ENCODE results near the gene PLS1. TPM values are rescaled to one million over a fixed set of nuclear protein-coding genes. Genes with fewer than 3 reads are reported as not detected.

Gene PLS1
- total RNA-seq, 1 experiment from 2014 or later, result 38.8 TPM

DNA sequence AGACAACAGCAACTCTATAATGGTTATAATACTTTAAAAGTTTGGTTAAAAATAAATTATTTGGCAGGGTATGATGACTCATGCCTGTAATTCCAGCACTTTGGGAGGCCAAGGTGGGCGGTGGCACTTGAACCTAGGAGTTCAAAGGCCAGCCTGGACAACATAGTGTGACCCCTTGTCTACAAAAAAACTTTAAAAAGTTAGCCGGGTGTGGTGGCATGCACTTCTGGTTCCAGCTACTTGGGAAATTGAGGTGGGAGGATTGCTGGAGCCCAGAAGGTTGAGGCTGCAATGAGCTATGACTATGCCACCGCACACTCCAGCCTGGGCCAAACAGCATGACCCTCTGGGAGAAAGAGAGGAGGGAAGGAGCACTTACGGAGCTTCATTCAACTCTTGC, 119.9 kb downstream of the PLS1 start:
- Histone ChIP-seq H4K20me1 (ENCODE audit: insufficient read depth) (no peaks in the 10 kb centered on the region), H3K9me2 (ENCODE audit: insufficient read depth) (no peaks in the 10 kb centered on the region), H3K9me3 (ENCODE audit: control insufficient read depth in 1 of 2, insufficient read depth in 1 of 2, low read depth in 1 of 2, low read length in 2 of 2) (no peaks in the 10 kb centered on the region), H2AFZ (ENCODE audit: low read depth, low read length, poor library complexity, severe bottlenecking) (no peak overlapping the region), H3K36me3 (ENCODE audit: control insufficient read depth in 1 of 2, insufficient read depth in 2 of 2, low read length in 2 of 2) (no peaks in the 10 kb centered on the region), H3K9ac (ENCODE audit: low read length) (no peak overlapping the region), H3K4me1 (ENCODE audit: control insufficient read depth in 1 of 2, insufficient read depth in 2 of 2, low read length in 2 of 2) (peaks cover 0 to 6% of the 10 kb centered on the region in 2 experiments; a peak in 1 of 4 replicates), H3K27ac (ENCODE audit: low read depth, low read length) (no peak overlapping the region), H3K79me2 (ENCODE audit: insufficient read depth, low read length) (no peaks in the 10 kb centered on the region), H3K4me2 (ENCODE audit: low read length) (no peak overlapping the region), H3K4me3 (replicated peaks in 1 of 2; ENCODE audit: low read depth in 1 of 2, low read length in 2 of 2) (no peak overlapping the region), H3K27me3 (ENCODE audit: insufficient read depth, low read length) (no peaks in the 10 kb centered on the region)
- DNase-seq (ENCODE audit: low read depth, low spot score) (no peak), ATAC-seq (no peak)
- intact Hi-C loops (cut with micrococcal nuclease), result no loop called here
- POLR2A ChIA-PET, result no interaction called here
- CTCF ChIA-PET, result interaction anchor here (0.7 kb wide), 1 partner anchor 36 kb away, joined by 4 read pairs; no protein-coding TSS in a partner anchor
- no TSS peak for BruUV-seq (replicated peaks)
- RAD21 ChIA-PET (ENCODE audit: low non-redundant PET in 1 of 2, low total read pairs in 2 of 2, uncharacterized antibody in 2 of 2, unreplicated experiment in 2 of 2), result no interaction called here
- TF ChIP-seq, protein P1, sequence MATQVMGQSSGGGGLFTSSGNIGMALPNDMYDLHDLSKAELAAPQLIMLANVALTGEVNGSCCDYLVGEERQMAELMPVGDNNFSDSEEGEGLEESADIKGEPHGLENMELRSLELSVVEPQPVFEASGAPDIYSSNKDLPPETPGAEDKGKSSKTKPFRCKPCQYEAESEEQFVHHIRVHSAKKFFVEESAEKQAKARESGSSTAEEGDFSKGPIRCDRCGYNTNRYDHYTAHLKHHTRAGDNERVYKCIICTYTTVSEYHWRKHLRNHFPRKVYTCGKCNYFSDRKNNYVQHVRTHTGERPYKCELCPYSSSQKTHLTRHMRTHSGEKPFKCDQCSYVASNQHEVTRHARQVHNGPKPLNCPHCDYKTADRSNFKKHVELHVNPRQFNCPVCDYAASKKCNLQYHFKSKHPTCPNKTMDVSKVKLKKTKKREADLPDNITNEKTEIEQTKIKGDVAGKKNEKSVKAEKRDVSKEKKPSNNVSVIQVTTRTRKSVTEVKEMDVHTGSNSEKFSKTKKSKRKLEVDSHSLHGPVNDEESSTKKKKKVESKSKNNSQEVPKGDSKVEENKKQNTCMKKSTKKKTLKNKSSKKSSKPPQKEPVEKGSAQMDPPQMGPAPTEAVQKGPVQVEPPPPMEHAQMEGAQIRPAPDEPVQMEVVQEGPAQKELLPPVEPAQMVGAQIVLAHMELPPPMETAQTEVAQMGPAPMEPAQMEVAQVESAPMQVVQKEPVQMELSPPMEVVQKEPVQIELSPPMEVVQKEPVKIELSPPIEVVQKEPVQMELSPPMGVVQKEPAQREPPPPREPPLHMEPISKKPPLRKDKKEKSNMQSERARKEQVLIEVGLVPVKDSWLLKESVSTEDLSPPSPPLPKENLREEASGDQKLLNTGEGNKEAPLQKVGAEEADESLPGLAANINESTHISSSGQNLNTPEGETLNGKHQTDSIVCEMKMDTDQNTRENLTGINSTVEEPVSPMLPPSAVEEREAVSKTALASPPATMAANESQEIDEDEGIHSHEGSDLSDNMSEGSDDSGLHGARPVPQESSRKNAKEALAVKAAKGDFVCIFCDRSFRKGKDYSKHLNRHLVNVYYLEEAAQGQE (IDR thresholded peaks at IDR 0.05; ENCODE audit: low read depth), result no peak
- TF ChIP-seq EGR1 (IDR thresholded peaks at IDR 0.05; ENCODE audit: low read depth), result no peak

DNA sequence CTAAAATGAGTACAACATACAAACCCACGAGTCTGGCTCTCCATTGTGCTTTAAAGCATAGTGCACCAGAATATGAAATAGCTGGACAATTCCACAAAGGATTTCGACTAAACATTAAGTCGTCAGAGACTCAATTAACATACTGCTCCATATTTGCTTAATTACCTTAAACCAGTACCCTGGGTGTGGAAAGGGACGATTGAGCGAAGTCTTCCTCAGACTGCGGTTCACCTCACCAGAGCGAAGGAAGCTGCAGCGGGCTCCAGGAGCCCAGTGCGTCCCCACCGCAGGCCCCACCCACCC, 127.4 kb downstream of the PLS1 start:
- ChIA-PET RAD21 (ENCODE audit: low non-redundant PET in 1 of 2, low total read pairs in 2 of 2, uncharacterized antibody in 2 of 2, unreplicated experiment in 2 of 2) (no interaction called here), CTCF (no interaction called here), POLR2A (interaction anchor here (0.6 to 0.9 kb wide), 4 partner anchors 9 to 78 kb away, joined by 3 to 6 read pairs (median 4); no protein-coding TSS in a partner anchor)
- no peak for DNase-seq (ENCODE audit: low read depth, low spot score)
- peak overlapping the region; percentile 52 to 78 for H3K4me3 ChIP-seq (replicated peaks in 1 of 2; ENCODE audit: low read depth in 1 of 2, low read length in 2 of 2)
- no peaks in the 10 kb centered on the region for H4K20me1 ChIP-seq (ENCODE audit: insufficient read depth)
- H3K27me3 ChIP-seq (ENCODE audit: insufficient read depth, low read length), result no peaks in the 10 kb centered on the region
- ATAC-seq, result peak; percentile 7
- peaks cover 3 to 16% of the 10 kb centered on the region in 2 experiments; a peak in 2 of 4 replicates for H3K4me1 ChIP-seq (ENCODE audit: control insufficient read depth in 1 of 2, insufficient read depth in 2 of 2, low read length in 2 of 2)
- intact Hi-C loops (cut with micrococcal nuclease), result no loop called here
- H3K79me2 ChIP-seq (ENCODE audit: insufficient read depth, low read length), result no peaks in the 10 kb centered on the region
- no peak overlapping the region for H3K27ac ChIP-seq (ENCODE audit: low read depth, low read length)
- BruUV-seq (replicated peaks), result no TSS peak
- peak overlapping the region; percentile 91 for H3K4me2 ChIP-seq (ENCODE audit: low read length)
- H3K9me3 ChIP-seq (ENCODE audit: control insufficient read depth in 1 of 2, insufficient read depth in 1 of 2, low read depth in 1 of 2, low read length in 2 of 2), result no peaks in the 10 kb centered on the region
- H3K36me3 ChIP-seq (ENCODE audit: control insufficient read depth in 1 of 2, insufficient read depth in 2 of 2, low read length in 2 of 2), result no peaks in the 10 kb centered on the region
- no peak for TF ChIP-seq ELF1 (IDR thresholded peaks at IDR 0.05; ENCODE audit: borderline replicate concordance, low read depth)
- no peak for TF ChIP-seq SIN3A (IDR thresholded peaks at IDR 0.05; ENCODE audit: low read depth)
- TF ChIP-seq EZH2 (IDR thresholded peaks at IDR 0.05), result no peak
- TF ChIP-seq, protein P2, sequence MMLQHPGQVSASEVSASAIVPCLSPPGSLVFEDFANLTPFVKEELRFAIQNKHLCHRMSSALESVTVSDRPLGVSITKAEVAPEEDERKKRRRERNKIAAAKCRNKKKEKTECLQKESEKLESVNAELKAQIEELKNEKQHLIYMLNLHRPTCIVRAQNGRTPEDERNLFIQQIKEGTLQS (IDR thresholded peaks at IDR 0.05), result no peak
- no peak for TF ChIP-seq SP1 (IDR thresholded peaks at IDR 0.05; ENCODE audit: low read depth)
- TF ChIP-seq, protein P3, sequence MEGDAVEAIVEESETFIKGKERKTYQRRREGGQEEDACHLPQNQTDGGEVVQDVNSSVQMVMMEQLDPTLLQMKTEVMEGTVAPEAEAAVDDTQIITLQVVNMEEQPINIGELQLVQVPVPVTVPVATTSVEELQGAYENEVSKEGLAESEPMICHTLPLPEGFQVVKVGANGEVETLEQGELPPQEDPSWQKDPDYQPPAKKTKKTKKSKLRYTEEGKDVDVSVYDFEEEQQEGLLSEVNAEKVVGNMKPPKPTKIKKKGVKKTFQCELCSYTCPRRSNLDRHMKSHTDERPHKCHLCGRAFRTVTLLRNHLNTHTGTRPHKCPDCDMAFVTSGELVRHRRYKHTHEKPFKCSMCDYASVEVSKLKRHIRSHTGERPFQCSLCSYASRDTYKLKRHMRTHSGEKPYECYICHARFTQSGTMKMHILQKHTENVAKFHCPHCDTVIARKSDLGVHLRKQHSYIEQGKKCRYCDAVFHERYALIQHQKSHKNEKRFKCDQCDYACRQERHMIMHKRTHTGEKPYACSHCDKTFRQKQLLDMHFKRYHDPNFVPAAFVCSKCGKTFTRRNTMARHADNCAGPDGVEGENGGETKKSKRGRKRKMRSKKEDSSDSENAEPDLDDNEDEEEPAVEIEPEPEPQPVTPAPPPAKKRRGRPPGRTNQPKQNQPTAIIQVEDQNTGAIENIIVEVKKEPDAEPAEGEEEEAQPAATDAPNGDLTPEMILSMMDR (IDR thresholded peaks at IDR 0.05 in 2 of 3, conservative IDR thresholded peaks at IDR 0.05 in 1 of 3; ENCODE audit: borderline replicate concordance in 1 of 3, insufficient read depth in 1 of 3, low read depth in 2 of 3, low read length in 2 of 3), result no peak
- no peak for TF ChIP-seq FOSL1 (IDR thresholded peaks at IDR 0.05; ENCODE audit: low read depth)
- no peak for TF ChIP-seq YY1 (IDR thresholded peaks at IDR 0.05; ENCODE audit: extremely low read depth, insufficient replicate concordance, low read depth, low read length)
- no peak for TF ChIP-seq EZH2phosphoT487 (IDR thresholded peaks at IDR 0.05; ENCODE audit: borderline replicate concordance)
- no peak for TF ChIP-seq CEBPB (IDR thresholded peaks at IDR 0.05; ENCODE audit: low read depth)
- TF ChIP-seq JUND (IDR thresholded peaks at IDR 0.05), result no peak
- TF ChIP-seq RAD21 (IDR thresholded peaks at IDR 0.05; ENCODE audit: low read depth), result no peak
- peak overlapping the region; percentile 38; the same call in 1 of the 2 replicates for H3K9ac ChIP-seq (ENCODE audit: low read length)
- peak overlapping the region; percentile 96 for H2AFZ ChIP-seq (ENCODE audit: low read depth, low read length, poor library complexity, severe bottlenecking)
- H3K9me2 ChIP-seq (ENCODE audit: insufficient read depth), result no peaks in the 10 kb centered on the region

All from HCT116 (cell line).